ENCODE measurements around the gene CHD9.

- TF ChIP-seq CTCF (IDR thresholded peaks at IDR 0.05; ENCODE audit: insufficient read depth, low read length, poor library complexity, severe bottlenecking) = no peak
- no peak for TF ChIP-seq EZH2phosphoT487 (conservative IDR thresholded peaks at IDR 0.05; ENCODE audit: low read length)
Measured at GRCh38 chr16:53014287-53014686, 40.5 kb upstream of the CHD9 start.
